ENCODE measurements around the gene C14orf180. TPM values are rescaled to one million over a fixed set of nuclear protein-coding genes. Genes with fewer than 3 reads are reported as not detected.

Gene C14orf180
- total RNA-seq, 1 experiment from 2014 or later = not detected

DNA sequence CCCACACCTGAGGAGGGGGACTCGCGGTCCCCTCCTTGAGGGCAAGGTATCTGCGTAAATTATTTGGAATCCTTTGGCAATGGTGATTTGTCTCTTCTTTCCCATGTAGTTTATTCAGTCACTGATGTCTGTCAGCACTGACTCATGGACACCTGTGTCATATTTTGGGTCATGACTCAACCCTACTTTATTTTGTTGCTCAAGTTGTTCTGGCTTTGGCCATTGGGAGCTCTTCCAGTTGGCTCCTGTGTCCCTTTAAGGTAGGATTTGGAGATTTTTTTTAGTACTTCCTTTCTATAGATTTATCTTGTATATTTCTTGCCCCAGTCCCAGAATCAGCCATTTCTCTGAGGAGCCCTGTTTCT is 47.4 kb upstream of the C14orf180 start:
- no peak for DNase-seq (ENCODE audit: low spot score)
- Histone ChIP-seq H3K27me3 (replicated peaks; ENCODE audit: insufficient read depth, low read depth, low read length, poor library complexity) (no peaks in the 10 kb centered on the region), H3K27ac (ENCODE audit: low read depth, low read length, poor library complexity, severe bottlenecking) (no peak overlapping the region), H3K4me1 (ENCODE audit: insufficient read depth, low read length, poor library complexity, severe bottlenecking) (no peaks in the 10 kb centered on the region), H3K36me3 (ENCODE audit: insufficient read depth, low read length, poor library complexity, severe bottlenecking) (no peaks in the 10 kb centered on the region), H3K9me3 (ENCODE audit: low read depth, low read length, poor library complexity, severe bottlenecking) (no peaks in the 10 kb centered on the region), H3K4me3 (ENCODE audit: low read depth, low read length, poor library complexity, severe bottlenecking) (no peak overlapping the region)
- no peak for TF ChIP-seq EZH2 (IDR thresholded peaks at IDR 0.05; ENCODE audit: borderline replicate concordance, low read depth, low read length, poor library complexity, severe bottlenecking)
- TF ChIP-seq, protein P1, sequence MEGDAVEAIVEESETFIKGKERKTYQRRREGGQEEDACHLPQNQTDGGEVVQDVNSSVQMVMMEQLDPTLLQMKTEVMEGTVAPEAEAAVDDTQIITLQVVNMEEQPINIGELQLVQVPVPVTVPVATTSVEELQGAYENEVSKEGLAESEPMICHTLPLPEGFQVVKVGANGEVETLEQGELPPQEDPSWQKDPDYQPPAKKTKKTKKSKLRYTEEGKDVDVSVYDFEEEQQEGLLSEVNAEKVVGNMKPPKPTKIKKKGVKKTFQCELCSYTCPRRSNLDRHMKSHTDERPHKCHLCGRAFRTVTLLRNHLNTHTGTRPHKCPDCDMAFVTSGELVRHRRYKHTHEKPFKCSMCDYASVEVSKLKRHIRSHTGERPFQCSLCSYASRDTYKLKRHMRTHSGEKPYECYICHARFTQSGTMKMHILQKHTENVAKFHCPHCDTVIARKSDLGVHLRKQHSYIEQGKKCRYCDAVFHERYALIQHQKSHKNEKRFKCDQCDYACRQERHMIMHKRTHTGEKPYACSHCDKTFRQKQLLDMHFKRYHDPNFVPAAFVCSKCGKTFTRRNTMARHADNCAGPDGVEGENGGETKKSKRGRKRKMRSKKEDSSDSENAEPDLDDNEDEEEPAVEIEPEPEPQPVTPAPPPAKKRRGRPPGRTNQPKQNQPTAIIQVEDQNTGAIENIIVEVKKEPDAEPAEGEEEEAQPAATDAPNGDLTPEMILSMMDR (conservative IDR thresholded peaks at IDR 0.05; ENCODE audit: low read depth, low read length) = no peak
- no TSS peak for BruUV-seq (replicated peaks)
- ChIA-PET POLR2A (ENCODE audit: low non-redundant PET) (no interaction called here), CTCF (interaction anchor here (0.6 kb wide), 1 partner anchor 24 kb away, joined by 3 read pairs; no protein-coding TSS in a partner anchor)
- intact Hi-C loops (cut with micrococcal nuclease; ENCODE audit: unreplicated experiment) = no loop called here

DNA sequence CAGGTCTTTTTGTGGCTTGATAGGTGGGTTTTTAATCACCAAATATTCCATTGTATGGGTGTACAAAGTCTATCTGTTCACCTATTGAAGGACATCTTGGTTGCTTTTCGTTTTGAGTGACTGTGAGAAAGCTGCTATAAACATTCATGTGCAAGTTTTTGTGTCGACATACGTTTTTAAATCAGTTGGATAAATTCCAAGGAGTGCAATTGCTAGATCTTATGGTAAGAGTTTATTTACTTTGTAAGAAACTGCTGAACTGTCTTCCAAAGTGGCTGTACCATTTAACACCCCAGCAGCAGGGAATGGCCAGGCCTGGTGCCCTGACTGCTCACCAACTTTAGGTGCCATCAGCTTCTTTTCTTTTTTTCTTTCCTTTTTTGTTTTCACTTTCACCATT is 45.5 kb upstream of the C14orf180 start:
- no peaks in the 10 kb centered on the region for H3K9me3 ChIP-seq (ENCODE audit: low read depth, low read length, poor library complexity, severe bottlenecking)
- H3K36me3 ChIP-seq (ENCODE audit: insufficient read depth, low read length, poor library complexity, severe bottlenecking) = no peaks in the 10 kb centered on the region
- TF ChIP-seq, protein P1 (conservative IDR thresholded peaks at IDR 0.05; ENCODE audit: low read depth, low read length) = no peak
- TF ChIP-seq EZH2 (IDR thresholded peaks at IDR 0.05; ENCODE audit: borderline replicate concordance, low read depth, low read length, poor library complexity, severe bottlenecking) = no peak
- CTCF ChIA-PET = interaction anchor here (0.7 kb wide), 1 partner anchor 14 kb away, joined by 4 read pairs; no protein-coding TSS in a partner anchor
- no peak overlapping the region for H3K27ac ChIP-seq (ENCODE audit: low read depth, low read length, poor library complexity, severe bottlenecking)
- POLR2A ChIA-PET (ENCODE audit: low non-redundant PET) = no interaction called here
- intact Hi-C loops (cut with micrococcal nuclease; ENCODE audit: unreplicated experiment) = no loop called here
- H3K4me3 ChIP-seq (ENCODE audit: low read depth, low read length, poor library complexity, severe bottlenecking) = no peak overlapping the region
- no TSS peak for BruUV-seq (replicated peaks)
- H3K4me1 ChIP-seq (ENCODE audit: insufficient read depth, low read length, poor library complexity, severe bottlenecking) = no peaks in the 10 kb centered on the region
- H3K27me3 ChIP-seq (replicated peaks; ENCODE audit: insufficient read depth, low read depth, low read length, poor library complexity) = no peaks in the 10 kb centered on the region
- no peak for DNase-seq (ENCODE audit: low spot score)

DNA sequence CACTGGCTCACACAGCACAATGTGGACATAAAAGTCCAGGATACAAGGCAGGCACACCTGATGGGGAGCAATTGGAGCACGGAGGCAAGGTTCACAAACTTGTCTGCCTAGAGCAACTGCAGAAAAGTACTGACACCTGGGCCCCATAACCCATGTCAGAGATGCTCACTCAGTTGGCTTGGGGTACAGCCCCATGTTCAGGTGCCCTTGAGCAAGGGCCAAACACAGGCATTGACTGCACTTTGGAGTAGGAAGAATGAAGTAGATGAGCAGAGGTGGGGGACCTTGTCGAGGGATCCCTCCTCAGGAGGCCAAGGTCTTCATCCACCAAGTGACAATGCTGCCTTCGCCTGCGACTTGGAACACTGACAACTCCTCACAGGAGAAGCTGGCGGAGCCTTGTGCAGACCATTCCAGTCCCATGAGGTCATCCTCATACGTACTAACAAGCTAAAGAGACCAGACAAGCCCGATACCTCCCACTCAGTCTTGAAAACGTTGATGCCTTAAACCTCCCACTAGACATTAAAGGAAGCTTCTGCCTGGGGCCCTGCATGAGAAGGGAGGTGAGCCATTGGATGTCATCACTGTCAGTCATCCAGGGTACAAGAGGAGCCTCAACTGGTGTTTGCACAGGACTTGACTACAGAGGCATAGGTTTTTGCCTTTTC is 42.5 kb upstream of the C14orf180 start:
- ChIA-PET CTCF (no interaction called here), POLR2A (ENCODE audit: low non-redundant PET) (no interaction called here)
- Histone ChIP-seq H3K36me3 (ENCODE audit: insufficient read depth, low read length, poor library complexity, severe bottlenecking) (no peaks in the 10 kb centered on the region), H3K4me3 (ENCODE audit: low read depth, low read length, poor library complexity, severe bottlenecking) (no peak overlapping the region), H3K4me1 (ENCODE audit: insufficient read depth, low read length, poor library complexity, severe bottlenecking) (no peaks in the 10 kb centered on the region), H3K9me3 (ENCODE audit: low read depth, low read length, poor library complexity, severe bottlenecking) (no peaks in the 10 kb centered on the region), H3K27ac (ENCODE audit: low read depth, low read length, poor library complexity, severe bottlenecking) (no peak overlapping the region), H3K27me3 (replicated peaks; ENCODE audit: insufficient read depth, low read depth, low read length, poor library complexity) (peaks cover 10% of the 10 kb centered on the region)
- peak; percentile 32 for DNase-seq (ENCODE audit: low spot score)
- TF ChIP-seq, protein P1 (conservative IDR thresholded peaks at IDR 0.05; ENCODE audit: low read depth, low read length) = no peak
- intact Hi-C loops (cut with micrococcal nuclease; ENCODE audit: unreplicated experiment) = no loop called here
- no TSS peak for BruUV-seq (replicated peaks)

All from A673 (cell line).